ENCODE data around the gene XPO6.

The XPO6 gene

DNA sequence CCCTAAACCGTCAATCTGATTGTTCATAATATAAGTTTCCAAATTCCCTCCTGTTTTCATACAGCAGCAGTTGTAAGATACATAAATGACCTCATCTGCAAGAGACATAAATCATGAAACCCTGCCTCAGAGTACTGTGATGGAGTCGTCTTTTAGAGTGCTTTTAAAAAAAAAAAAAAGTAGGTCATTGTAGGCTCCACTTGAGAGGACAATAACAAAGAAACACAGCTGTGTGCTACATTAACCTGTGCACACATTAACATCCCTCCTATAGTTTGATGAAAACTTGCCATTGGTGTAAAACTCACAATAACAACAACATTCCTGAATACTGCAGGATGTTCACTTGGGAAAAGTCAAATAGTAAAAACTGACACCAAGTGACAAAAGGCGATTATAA, 56.5 kb downstream of the XPO6 start:
- DNase-seq (ENCODE audit: low read depth): peak; percentile 52
- TF ChIP-seq, protein P1, sequence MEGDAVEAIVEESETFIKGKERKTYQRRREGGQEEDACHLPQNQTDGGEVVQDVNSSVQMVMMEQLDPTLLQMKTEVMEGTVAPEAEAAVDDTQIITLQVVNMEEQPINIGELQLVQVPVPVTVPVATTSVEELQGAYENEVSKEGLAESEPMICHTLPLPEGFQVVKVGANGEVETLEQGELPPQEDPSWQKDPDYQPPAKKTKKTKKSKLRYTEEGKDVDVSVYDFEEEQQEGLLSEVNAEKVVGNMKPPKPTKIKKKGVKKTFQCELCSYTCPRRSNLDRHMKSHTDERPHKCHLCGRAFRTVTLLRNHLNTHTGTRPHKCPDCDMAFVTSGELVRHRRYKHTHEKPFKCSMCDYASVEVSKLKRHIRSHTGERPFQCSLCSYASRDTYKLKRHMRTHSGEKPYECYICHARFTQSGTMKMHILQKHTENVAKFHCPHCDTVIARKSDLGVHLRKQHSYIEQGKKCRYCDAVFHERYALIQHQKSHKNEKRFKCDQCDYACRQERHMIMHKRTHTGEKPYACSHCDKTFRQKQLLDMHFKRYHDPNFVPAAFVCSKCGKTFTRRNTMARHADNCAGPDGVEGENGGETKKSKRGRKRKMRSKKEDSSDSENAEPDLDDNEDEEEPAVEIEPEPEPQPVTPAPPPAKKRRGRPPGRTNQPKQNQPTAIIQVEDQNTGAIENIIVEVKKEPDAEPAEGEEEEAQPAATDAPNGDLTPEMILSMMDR (conservative IDR thresholded peaks at IDR 0.05; ENCODE audit: control insufficient read depth, insufficient read depth, low read depth, low read length): no peak
- no peak overlapping the region for H3K4me3 ChIP-seq (ENCODE audit: control insufficient read depth, low read depth, low read length)

DNA sequence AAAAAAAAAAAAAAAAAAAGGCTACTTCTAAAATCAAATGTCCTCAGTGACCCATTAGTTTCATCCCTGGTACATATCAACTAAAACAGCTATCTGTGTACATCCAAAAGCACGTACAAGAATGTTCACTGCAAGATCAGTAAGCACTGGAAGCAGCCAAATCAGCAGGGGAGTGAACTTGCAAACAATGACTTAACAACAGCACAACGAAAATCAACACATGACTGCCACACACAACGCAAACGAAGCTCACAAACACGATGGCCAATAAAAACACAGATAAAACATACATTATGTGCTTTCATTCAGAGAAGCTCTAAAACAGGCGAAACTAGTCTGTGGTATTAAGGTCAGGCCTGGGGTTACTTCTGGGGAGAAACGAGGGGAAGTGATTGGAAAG, 60.6 kb downstream of the XPO6 start:
- no peak for DNase-seq (ENCODE audit: low read depth)
- no peak overlapping the region for H3K4me3 ChIP-seq (ENCODE audit: control insufficient read depth, low read depth, low read length)
- TF ChIP-seq, protein P1 (conservative IDR thresholded peaks at IDR 0.05; ENCODE audit: control insufficient read depth, insufficient read depth, low read depth, low read length): no peak

DNA sequence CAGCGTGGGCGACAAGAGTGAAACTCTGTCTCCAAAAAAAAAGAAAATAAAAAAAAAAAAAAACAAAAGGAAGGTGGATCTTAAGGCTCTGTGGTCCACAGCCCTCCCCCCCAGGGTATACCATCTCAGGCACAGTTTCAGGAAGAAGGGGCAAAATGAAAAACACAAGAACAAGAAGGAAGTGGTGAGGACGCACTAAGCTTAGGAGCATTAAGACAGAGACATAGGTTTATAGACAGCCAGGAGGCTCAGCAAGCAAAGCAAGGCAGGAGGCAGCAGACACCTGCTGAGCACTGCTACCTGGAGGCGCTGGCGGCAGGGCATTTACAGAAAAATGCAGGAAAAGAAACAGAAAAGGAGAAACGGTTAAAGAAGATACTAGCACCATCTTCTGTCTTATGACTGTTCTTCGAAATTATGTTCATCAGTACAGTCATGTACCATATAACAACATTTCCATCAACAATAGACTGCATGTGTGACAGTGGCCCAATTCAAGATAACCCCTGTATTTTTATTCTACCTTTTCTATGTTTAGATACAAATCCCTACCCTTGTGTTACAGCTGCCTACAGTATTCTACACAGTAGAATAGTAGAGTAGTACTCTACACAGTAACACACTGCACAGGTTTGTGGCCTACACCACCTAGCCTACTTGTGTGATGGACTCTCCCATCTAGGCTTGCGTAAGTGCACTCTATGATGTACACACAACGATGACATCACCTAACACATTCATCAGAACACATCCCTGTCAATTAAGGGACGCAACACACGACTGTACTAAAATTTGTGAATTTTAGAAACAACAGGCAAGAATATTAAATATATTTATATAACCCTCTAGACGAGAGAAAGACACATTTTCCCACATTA, 62.5 kb downstream of the XPO6 start:
- TF ChIP-seq, protein P1 (conservative IDR thresholded peaks at IDR 0.05; ENCODE audit: control insufficient read depth, insufficient read depth, low read depth, low read length): no peak
- peak; percentile 35 for DNase-seq (ENCODE audit: low read depth)
- H3K4me3 ChIP-seq (ENCODE audit: control insufficient read depth, low read depth, low read length): no peak overlapping the region

DNA sequence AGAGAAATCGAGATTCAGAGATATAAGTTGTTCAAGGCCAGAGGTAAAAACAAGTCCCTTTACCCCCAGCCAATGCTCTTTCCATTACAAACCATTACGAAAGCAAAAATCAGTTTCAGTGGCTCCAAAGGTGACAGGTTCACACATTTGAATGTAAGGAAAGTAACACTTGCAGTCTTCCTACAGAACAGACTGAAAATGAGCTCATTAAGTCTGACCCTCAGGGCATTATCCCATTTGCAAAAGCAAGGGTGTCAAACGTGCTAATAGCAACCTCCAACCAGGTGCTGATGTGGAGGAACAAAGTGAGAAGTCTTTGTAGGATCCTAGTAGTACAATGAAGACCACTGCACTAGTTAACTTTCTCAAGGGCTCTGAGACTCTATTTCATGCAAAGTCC, 65.2 kb downstream of the XPO6 start:
- TF ChIP-seq, protein P1 (conservative IDR thresholded peaks at IDR 0.05; ENCODE audit: control insufficient read depth, insufficient read depth, low read depth, low read length): no peak
- H3K4me3 ChIP-seq (ENCODE audit: control insufficient read depth, low read depth, low read length): no peak overlapping the region
- DNase-seq (ENCODE audit: low read depth): no peak

DNA sequence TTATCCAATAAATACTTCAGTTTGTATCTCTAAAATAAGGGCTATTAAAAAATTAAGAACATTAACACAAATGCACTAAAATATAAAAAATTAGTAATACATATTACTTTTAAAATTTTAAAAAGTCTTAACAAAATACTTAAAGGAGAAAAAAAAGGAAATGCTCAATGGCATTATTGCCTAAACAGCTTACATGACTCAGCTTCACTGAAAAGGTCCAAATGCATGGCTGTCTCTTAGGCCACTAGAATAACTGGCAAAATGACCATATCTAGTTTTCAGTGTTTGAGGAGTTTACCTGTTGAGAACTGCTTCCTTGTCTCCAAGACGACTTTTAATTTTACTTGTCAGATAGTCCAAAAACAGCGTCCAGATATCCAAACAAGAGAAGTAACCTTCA, 66.0 kb downstream of the XPO6 start:
- no peak overlapping the region for H3K4me3 ChIP-seq (ENCODE audit: control insufficient read depth, low read depth, low read length)
- TF ChIP-seq, protein P1 (conservative IDR thresholded peaks at IDR 0.05; ENCODE audit: control insufficient read depth, insufficient read depth, low read depth, low read length): no peak
- no peak for DNase-seq (ENCODE audit: low read depth)

DNA sequence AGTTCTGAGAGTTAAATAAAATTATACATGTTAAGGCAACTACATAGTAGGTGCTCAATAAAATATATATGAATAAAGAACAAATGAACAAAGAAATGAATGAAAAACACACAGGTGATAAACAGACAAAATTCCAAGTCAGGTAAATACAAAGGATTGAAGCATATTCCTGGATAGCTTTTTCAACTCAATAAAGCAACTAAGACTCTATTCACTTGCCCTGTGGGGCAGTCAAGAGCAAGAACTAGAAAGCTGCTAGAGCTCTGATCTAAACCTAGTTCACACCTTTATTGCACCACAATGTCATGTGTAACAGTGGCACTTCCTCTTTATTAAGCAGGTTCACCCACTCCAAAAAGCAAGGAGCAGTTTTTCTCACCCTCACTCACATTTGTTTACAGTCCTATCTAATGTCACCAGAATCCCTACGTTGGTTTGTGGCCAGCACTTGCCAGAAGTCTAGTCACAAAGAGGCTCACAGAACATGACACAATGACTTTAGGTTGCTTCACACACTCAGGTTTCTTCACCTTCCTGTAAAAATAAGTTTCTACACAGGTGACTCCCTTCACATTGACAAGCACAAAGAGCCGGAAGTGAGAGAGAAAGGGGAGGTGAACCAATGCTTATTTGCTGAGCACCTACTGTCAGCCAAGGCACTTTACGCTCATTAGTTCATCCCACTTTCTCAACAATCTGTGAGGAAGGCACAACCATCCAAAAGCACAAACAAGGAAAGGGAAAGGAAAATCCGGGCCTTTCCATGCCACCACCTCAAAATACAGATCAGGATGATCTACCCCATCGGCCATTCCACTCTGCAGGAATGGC, 70.8 kb downstream of the XPO6 start:
- no peak for DNase-seq (ENCODE audit: low read depth)
- TF ChIP-seq, protein P1 (conservative IDR thresholded peaks at IDR 0.05; ENCODE audit: control insufficient read depth, insufficient read depth, low read depth, low read length): no peak
- H3K4me3 ChIP-seq (ENCODE audit: control insufficient read depth, low read depth, low read length): no peak overlapping the region
